Calu3 (cell line): ENCODE data around the gene RALGPS2. TPM values are rescaled to one million over a fixed set of nuclear protein-coding genes. Genes with fewer than 3 reads are reported as not detected.

Source experiments
- BruUV-seq: library from RNA; stranded (reverse); fragments of 400-500 nt; replicated peaks from 2 replicates; lab custom pipeline; 2021; lab: Mats Ljungman, UMichigan
- CTCF ChIA-PET: fragments of 300-600 bp; sonication (Branson Sonifier 250); formaldehyde crosslinking; loops from one replicate; lab custom pipeline; 2022; ENCODE audit warnings: antibody characterized with exemption; lab: Charles Lee
- DNase-seq: peaks from one replicate; pipeline ENCODE4 v3.0.0; 2022
- H3K27ac Mint-ChIP-seq: one replicate; pipeline ENCODE4 v1.8.0; 2022; ENCODE audit warnings: mixed read lengths; ENCODE audit not compliant: unreplicated experiment
- H3K27me3 Mint-ChIP-seq: one replicate; pipeline ENCODE4 v1.8.0; 2022; ENCODE audit warnings: mixed read lengths; ENCODE audit not compliant: unreplicated experiment
- H3K36me3 Mint-ChIP-seq: one replicate; pipeline ENCODE4 v1.8.0; 2022; ENCODE audit warnings: mild to moderate bottlenecking, moderate library complexity, mixed read lengths; ENCODE audit not compliant: insufficient read depth, unreplicated experiment
- H3K4me1 Mint-ChIP-seq: one replicate; pipeline ENCODE4 v1.8.0; 2022; ENCODE audit warnings: mild to moderate bottlenecking, low read depth, mixed read lengths; ENCODE audit not compliant: unreplicated experiment
- H3K4me3 Mint-ChIP-seq: one replicate; pipeline ENCODE4 v1.8.0; 2022; ENCODE audit warnings: mild to moderate bottlenecking, low read depth, moderate library complexity, mixed read lengths; ENCODE audit not compliant: unreplicated experiment
- H3K9me3 Mint-ChIP-seq: one replicate; pipeline ENCODE4 v1.8.0; 2022; ENCODE audit warnings: low read depth, mixed read lengths; ENCODE audit not compliant: unreplicated experiment
- intact Hi-C: fragments of 100-400 bp; cut with micrococcal nuclease; formaldehyde crosslinking; loops from one replicate; pipeline ENCODE4 v1.10.0; 2022; ENCODE audit not compliant: unreplicated experiment
- total RNA-seq: library from RNA; stranded (reverse); gene quantifications from 2 replicates; pipeline ENCODE4 v1.2.3, GENCODE V29; 2022
- TF ChIP-seq, protein P1 (sequence below): fragments of 200-600 bp; IDR thresholded peaks from one replicate; pipeline ENCODE4 v1.8.0; 2022; ENCODE audit warnings: antibody characterized with exemption; ENCODE audit not compliant: unreplicated experiment

Gene RALGPS2
- total RNA-seq, 1 experiment from 2014 or later, result 47.6 TPM

- DNase-seq, result no peak
- CTCF ChIA-PET, result interaction anchor here (0.6 kb wide), 1 partner anchor 341 kb away, joined by 3 read pairs; no protein-coding TSS in a partner anchor
- no peaks in the 10 kb centered on the region for H3K36me3 Mint-ChIP-seq
- peaks cover 13% of the 10 kb centered on the region for H3K27me3 Mint-ChIP-seq
- no peaks in the 10 kb centered on the region for H3K9me3 Mint-ChIP-seq
- no peak overlapping the region for H3K4me3 Mint-ChIP-seq
- no peak overlapping the region for H3K27ac Mint-ChIP-seq
- intact Hi-C loops, result no loop called here
- TF ChIP-seq, protein P1, sequence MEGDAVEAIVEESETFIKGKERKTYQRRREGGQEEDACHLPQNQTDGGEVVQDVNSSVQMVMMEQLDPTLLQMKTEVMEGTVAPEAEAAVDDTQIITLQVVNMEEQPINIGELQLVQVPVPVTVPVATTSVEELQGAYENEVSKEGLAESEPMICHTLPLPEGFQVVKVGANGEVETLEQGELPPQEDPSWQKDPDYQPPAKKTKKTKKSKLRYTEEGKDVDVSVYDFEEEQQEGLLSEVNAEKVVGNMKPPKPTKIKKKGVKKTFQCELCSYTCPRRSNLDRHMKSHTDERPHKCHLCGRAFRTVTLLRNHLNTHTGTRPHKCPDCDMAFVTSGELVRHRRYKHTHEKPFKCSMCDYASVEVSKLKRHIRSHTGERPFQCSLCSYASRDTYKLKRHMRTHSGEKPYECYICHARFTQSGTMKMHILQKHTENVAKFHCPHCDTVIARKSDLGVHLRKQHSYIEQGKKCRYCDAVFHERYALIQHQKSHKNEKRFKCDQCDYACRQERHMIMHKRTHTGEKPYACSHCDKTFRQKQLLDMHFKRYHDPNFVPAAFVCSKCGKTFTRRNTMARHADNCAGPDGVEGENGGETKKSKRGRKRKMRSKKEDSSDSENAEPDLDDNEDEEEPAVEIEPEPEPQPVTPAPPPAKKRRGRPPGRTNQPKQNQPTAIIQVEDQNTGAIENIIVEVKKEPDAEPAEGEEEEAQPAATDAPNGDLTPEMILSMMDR, result no peak
- BruUV-seq, result no TSS peak
- H3K4me1 Mint-ChIP-seq, result peaks cover 12% of the 10 kb centered on the region
Measured at GRCh38 chr1:178953538-178954324, 228.7 kb downstream of the RALGPS2 start.

- CTCF ChIA-PET, result interaction anchor here (0.6 kb wide), 1 partner anchor 341 kb away, joined by 3 read pairs; no protein-coding TSS in a partner anchor
- intact Hi-C loops, result no loop called here
- Mint-ChIP-seq H3K9me3 (no peaks in the 10 kb centered on the region), H3K4me1 (peaks cover 12% of the 10 kb centered on the region), H3K36me3 (no peaks in the 10 kb centered on the region), H3K4me3 (no peak overlapping the region), H3K27ac (no peak overlapping the region), H3K27me3 (peaks cover 13% of the 10 kb centered on the region)
- DNase-seq, result no peak
- BruUV-seq, result no TSS peak
- TF ChIP-seq, protein P1, result no peak
Measured at GRCh38 chr1:178954325-178954690, 229.3 kb downstream of the RALGPS2 start.

DNA sequence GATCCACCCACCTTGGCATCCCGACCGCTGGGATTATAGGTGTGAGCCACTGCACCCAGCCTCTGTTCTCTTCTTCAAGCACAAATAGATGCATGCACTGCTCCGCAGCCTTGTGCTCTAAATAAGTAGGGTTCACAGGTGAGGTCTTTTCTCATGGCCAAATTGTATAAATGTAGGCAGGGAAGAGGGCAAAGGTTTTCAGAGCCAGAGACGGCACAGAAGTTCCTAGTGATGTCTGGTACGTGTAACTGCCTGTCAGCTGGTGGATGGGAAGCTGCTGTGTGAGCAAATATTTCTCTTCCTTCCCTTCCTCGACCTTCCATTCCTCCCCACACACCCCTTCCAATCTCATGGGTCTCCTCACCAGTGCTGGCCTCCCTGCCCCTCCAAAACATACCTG, 229.9 kb downstream of the RALGPS2 start:
- no TSS peak for BruUV-seq
- H3K36me3 Mint-ChIP-seq, result no peaks in the 10 kb centered on the region

GRCh38 chr1:178955391-178955954, 230.4 kb downstream of the RALGPS2 start:
- Mint-ChIP-seq H3K27me3 (peaks cover 13% of the 10 kb centered on the region), H3K4me3 (no peak overlapping the region), H3K27ac (no peak overlapping the region), H3K4me1 (peaks cover 12% of the 10 kb centered on the region), H3K36me3 (no peaks in the 10 kb centered on the region), H3K9me3 (no peaks in the 10 kb centered on the region)
- CTCF ChIA-PET, result no interaction called here
- TF ChIP-seq, protein P1, result no peak
- intact Hi-C loops, result no loop called here
- no TSS peak for BruUV-seq
- no peak for DNase-seq

More for the DNA sequence above, 229.9 kb downstream of the RALGPS2 start:
- H3K9me3 Mint-ChIP-seq, result no peaks in the 10 kb centered on the region
- CTCF ChIA-PET, result no interaction called here
- no peak for DNase-seq
- H3K27me3 Mint-ChIP-seq, result peaks cover 13% of the 10 kb centered on the region
- TF ChIP-seq, protein P1, result no peak
- H3K4me1 Mint-ChIP-seq, result peaks cover 12% of the 10 kb centered on the region
- H3K27ac Mint-ChIP-seq, result no peak overlapping the region
- no peak overlapping the region for H3K4me3 Mint-ChIP-seq
- intact Hi-C loops, result no loop called here
